Prostate gland (tissue), 2 donors: ENCODE results near the gene TAS2R40.

Experiments
- POLR2A ChIP-seq: fragments of 450-650 bp; IDR thresholded peaks from one replicate; pipeline ENCODE4 v1.6.1; 2016; ENCODE audit warnings: antibody characterized with exemption, mild to moderate bottlenecking
- POLR2AphosphoS5 ChIP-seq: sonication (generic); formaldehyde crosslinking; IDR thresholded peaks from one replicate; pipeline ENCODE4 v1.6.1; 2017; ENCODE audit warnings: antibody characterized with exemption
- TF ChIP-seq, protein P1 (sequence below), 4 experiments: fragments of 200-600 bp in 2 of 4; fragments of 450-650 bp in 2 of 4; sonication (generic) in 2 of 4; IDR thresholded peaks; 1 replicate in 3 of 4; 2 replicates in 1 of 4; pipeline ENCODE4 v1.5.1; 2016 to 2019; ENCODE audit warnings: antibody characterized with exemption in 4 of 4, mild to moderate bottlenecking in 2 of 4, moderate library complexity in 2 of 4

DNA sequence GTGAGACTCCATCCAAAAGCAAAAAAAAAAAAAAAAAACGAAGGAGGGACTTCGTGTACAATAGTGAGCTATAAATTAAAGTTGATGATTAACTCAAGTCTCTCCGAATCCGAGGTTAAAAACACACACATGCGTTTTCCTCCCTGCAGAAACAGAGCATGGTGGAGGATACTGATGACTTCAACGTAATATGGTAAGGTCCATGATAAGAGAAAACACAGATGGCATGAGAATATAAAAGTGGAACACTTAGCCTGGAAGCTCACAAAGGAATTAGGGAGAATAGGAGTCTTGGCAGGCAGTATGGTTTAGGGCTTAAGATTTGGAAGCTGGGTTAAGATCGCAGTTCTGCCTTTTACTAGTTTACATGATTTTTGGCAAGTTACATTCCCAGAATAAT is 21.3 kb downstream of the TAS2R40 start:
- TF ChIP-seq POLR2AphosphoS5 (no peak), POLR2A (no peak)
- TF ChIP-seq, protein P1, sequence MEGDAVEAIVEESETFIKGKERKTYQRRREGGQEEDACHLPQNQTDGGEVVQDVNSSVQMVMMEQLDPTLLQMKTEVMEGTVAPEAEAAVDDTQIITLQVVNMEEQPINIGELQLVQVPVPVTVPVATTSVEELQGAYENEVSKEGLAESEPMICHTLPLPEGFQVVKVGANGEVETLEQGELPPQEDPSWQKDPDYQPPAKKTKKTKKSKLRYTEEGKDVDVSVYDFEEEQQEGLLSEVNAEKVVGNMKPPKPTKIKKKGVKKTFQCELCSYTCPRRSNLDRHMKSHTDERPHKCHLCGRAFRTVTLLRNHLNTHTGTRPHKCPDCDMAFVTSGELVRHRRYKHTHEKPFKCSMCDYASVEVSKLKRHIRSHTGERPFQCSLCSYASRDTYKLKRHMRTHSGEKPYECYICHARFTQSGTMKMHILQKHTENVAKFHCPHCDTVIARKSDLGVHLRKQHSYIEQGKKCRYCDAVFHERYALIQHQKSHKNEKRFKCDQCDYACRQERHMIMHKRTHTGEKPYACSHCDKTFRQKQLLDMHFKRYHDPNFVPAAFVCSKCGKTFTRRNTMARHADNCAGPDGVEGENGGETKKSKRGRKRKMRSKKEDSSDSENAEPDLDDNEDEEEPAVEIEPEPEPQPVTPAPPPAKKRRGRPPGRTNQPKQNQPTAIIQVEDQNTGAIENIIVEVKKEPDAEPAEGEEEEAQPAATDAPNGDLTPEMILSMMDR (IDR thresholded peaks at IDR 0.05): no peak
